HepG2 (cell line): ENCODE measurements around the gene PODN. TPM values are rescaled to one million over a fixed set of nuclear protein-coding genes. Genes with fewer than 3 reads are reported as not detected.
A peak's percentile ranks its signal among the peaks of the same experiment; 100 is the strongest.

ENCODE experiments used
- ATRX ChIP-seq: sonication (generic); formaldehyde crosslinking; IDR thresholded peaks from 2 replicates; pipeline ENCODE4 v1.4.0; 2020; ENCODE audit warnings: missing genetic modification reagents, borderline replicate concordance
- CHCHD3 ChIP-seq: sonication (generic); formaldehyde crosslinking; IDR thresholded peaks from 2 replicates; pipeline ENCODE4 v1.8.0; 2022; ENCODE audit warnings: mild to moderate bottlenecking, missing genetic modification reagents, moderate library complexity
- DNMT3B ChIP-seq: conservative IDR thresholded peaks from 2 replicates; pipeline ENCODE4 v1.6.1; 2016; ENCODE audit warnings: missing biosample characterization, control low read depth
- GZF1 ChIP-seq: sonication (generic); formaldehyde crosslinking; IDR thresholded peaks from 2 replicates; pipeline ENCODE4 v1.5.1; 2020; ENCODE audit warnings: mild to moderate bottlenecking, missing genetic modification reagents
- JARID2 ChIP-seq: sonication (generic); formaldehyde crosslinking; IDR thresholded peaks from 2 replicates; pipeline ENCODE4 v1.8.1; 2023; ENCODE audit warnings: missing genetic modification reagents, inconsistent platforms; ENCODE audit not compliant: insufficient replicate concordance
- KLF13 ChIP-seq: sonication (generic); formaldehyde crosslinking; IDR thresholded peaks from 2 replicates; pipeline ENCODE4 v1.4.0; 2020; ENCODE audit warnings: mild to moderate bottlenecking, missing genetic modification reagents
- MAZ ChIP-seq, 2 experiments: sonication (generic) in 1 of 2; formaldehyde crosslinking in 1 of 2; IDR thresholded peaks; 2 replicates each; pipeline versions ENCODE4 v1.5.0 to v1.6.1; 2012 to 2020; ENCODE audit warnings: low read depth in 2 of 2, mild to moderate bottlenecking in 2 of 2, borderline replicate concordance in 1 of 2, improper control_type of control experiment in 1 of 2, low read length in 1 of 2, missing genetic modification reagents in 1 of 2, moderate library complexity in 1 of 2
- NCOA2 ChIP-seq: sonication (generic); formaldehyde crosslinking; IDR thresholded peaks from 2 replicates; pipeline ENCODE4 v1.8.0; 2022; ENCODE audit warnings: inconsistent platforms
- NFIC ChIP-seq: IDR thresholded peaks from 2 replicates; pipeline ENCODE4 v1.6.1; 2012; ENCODE audit warnings: mild to moderate bottlenecking, low read length, inconsistent platforms
- SALL2 ChIP-seq: sonication (generic); formaldehyde crosslinking; IDR thresholded peaks from 2 replicates; pipeline ENCODE4 v1.8.1; 2023; ENCODE audit warnings: mild to moderate bottlenecking, missing genetic modification reagents, inconsistent platforms
- TBX2 ChIP-seq: sonication (generic); formaldehyde crosslinking; IDR thresholded peaks from 2 replicates; pipeline ENCODE4 v1.5.0; 2020; ENCODE audit warnings: missing genetic modification reagents, mild to moderate bottlenecking, borderline replicate concordance
- YY1 ChIP-seq: IDR thresholded peaks from 2 replicates; pipeline ENCODE4 v1.6.1; 2011; ENCODE audit warnings: low read length, low read depth, moderate library complexity, mild to moderate bottlenecking; ENCODE audit not compliant: insufficient read depth, insufficient replicate concordance
- ZNF577 ChIP-seq: sonication (generic); formaldehyde crosslinking; IDR thresholded peaks from 2 replicates; pipeline ENCODE4 v1.4.0; 2020; ENCODE audit warnings: mild to moderate bottlenecking, low read depth, missing genetic modification reagents, borderline replicate concordance
- polyA plus RNA-seq, 8 experiments: library from polyadenylated mRNA; depleted of rRNA in 3 of 8; stranded (reverse) in 7 of 8; unstranded in 1 of 8; fragments of >200 nt; fragmentation: Illumina TruSeq in 4 of 8; extraction: Trizol in 4 of 8; gene quantifications; 2 replicates each; pipeline versions ENCODE4 v1.2.1 to v1.2.3, GENCODE V29; 2011 to 2016; ENCODE audit warnings: low read depth in 4 of 8, missing spikeins in 1 of 8, mixed read lengths in 1 of 8; ENCODE audit not compliant: insufficient read depth in 1 of 8
- total RNA-seq, 5 experiments: library from RNA; depleted of rRNA; stranded (reverse); fragments of >200 nt; fragmentation: Illumina TruSeq; extraction: Trizol; gene quantifications; 2 replicates each; pipeline ENCODE4 v1.2.3, GENCODE V29; 2016; ENCODE audit warnings: low read depth in 1 of 5
- TF ChIP-seq, protein P1 (sequence below): IDR thresholded peaks from 2 replicates; pipeline ENCODE4 v1.6.1; 2016; ENCODE audit warnings: low read depth, missing genetic modification reagents, missing compliant biosample characterization
- TF ChIP-seq, protein P2 (sequence below): sonication (generic); formaldehyde crosslinking; conservative IDR thresholded peaks from 2 replicates; pipeline ENCODE4 v1.4.0; 2020; ENCODE audit warnings: missing genetic modification reagents
- TF ChIP-seq, protein P3 (sequence below): sonication (generic); formaldehyde crosslinking; IDR thresholded peaks from 2 replicates; pipeline ENCODE4 v1.4.0; 2020; ENCODE audit warnings: missing genetic modification reagents
- TF ChIP-seq, protein P4 (sequence below), 2 experiments: fragments of 450-650 bp in 1 of 2; sonication (generic) in 1 of 2; formaldehyde crosslinking; IDR thresholded peaks; 2 replicates each; pipeline versions ENCODE4 v1.5.0 to v1.8.0; 2020 to 2022; ENCODE audit warnings: mild to moderate bottlenecking in 1 of 2, missing genetic modification reagents in 1 of 2

Gene PODN
- total and polyA plus RNA-seq, 2 of the 13 experiments (the other 11 are each of a cell fraction or from before 2014, with no cell fraction given): 0.13 TPM; not detected in 1

DNA sequence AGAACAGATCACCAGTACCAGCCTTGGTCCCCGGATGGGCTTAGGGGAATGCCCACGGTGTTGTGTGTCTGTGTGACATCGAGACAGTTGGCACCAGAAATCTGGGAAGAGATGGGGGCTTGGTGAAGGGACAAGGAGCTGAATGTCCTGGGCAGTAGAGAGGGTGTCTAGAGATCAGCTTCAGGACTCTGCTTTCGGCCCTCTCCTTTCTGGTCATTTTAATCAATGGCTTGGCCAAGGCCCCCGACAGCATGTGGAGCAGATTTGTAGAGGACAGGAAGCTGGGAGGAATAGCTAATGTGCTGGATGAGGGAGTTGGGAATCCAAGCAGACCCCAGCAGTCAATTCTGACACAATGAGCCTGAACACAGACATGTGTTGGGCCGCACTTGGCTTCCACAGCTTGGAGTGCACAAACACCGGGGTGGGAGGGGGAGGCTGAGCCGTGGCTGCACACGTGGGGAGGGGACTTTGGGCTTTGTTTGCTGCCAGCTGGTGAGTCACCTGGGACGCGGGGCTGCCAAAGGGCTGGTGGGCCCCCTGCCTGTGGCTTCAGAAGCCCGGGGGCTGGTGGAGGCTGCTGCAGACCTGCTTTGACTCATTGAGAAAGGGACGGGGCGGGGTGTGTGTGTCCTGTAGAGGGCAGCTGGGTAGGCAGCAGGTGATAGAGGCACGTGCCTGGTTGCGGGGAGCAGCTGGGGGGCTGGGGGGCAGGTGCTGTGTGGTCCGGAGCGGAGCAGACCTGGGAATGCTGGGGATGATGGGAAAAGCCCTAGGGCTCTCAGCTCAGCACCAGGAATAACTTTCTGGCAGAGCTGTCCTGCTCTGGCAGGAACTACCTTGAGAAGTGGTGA, 59.5 kb downstream of the PODN start (continued):
- TF ChIP-seq, protein P1, sequence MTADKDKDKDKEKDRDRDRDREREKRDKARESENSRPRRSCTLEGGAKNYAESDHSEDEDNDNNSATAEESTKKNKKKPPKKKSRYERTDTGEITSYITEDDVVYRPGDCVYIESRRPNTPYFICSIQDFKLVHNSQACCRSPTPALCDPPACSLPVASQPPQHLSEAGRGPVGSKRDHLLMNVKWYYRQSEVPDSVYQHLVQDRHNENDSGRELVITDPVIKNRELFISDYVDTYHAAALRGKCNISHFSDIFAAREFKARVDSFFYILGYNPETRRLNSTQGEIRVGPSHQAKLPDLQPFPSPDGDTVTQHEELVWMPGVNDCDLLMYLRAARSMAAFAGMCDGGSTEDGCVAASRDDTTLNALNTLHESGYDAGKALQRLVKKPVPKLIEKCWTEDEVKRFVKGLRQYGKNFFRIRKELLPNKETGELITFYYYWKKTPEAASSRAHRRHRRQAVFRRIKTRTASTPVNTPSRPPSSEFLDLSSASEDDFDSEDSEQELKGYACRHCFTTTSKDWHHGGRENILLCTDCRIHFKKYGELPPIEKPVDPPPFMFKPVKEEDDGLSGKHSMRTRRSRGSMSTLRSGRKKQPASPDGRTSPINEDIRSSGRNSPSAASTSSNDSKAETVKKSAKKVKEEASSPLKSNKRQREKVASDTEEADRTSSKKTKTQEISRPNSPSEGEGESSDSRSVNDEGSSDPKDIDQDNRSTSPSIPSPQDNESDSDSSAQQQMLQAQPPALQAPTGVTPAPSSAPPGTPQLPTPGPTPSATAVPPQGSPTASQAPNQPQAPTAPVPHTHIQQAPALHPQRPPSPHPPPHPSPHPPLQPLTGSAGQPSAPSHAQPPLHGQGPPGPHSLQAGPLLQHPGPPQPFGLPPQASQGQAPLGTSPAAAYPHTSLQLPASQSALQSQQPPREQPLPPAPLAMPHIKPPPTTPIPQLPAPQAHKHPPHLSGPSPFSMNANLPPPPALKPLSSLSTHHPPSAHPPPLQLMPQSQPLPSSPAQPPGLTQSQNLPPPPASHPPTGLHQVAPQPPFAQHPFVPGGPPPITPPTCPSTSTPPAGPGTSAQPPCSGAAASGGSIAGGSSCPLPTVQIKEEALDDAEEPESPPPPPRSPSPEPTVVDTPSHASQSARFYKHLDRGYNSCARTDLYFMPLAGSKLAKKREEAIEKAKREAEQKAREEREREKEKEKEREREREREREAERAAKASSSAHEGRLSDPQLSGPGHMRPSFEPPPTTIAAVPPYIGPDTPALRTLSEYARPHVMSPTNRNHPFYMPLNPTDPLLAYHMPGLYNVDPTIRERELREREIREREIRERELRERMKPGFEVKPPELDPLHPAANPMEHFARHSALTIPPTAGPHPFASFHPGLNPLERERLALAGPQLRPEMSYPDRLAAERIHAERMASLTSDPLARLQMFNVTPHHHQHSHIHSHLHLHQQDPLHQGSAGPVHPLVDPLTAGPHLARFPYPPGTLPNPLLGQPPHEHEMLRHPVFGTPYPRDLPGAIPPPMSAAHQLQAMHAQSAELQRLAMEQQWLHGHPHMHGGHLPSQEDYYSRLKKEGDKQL (CRISPR knock-in tag): peak; percentile 78; the same call in 1 of the 2 replicates
- peak; percentile 72 for TF ChIP-seq NCOA2 (CRISPR knock-in tag)
- TF ChIP-seq, protein P2, sequence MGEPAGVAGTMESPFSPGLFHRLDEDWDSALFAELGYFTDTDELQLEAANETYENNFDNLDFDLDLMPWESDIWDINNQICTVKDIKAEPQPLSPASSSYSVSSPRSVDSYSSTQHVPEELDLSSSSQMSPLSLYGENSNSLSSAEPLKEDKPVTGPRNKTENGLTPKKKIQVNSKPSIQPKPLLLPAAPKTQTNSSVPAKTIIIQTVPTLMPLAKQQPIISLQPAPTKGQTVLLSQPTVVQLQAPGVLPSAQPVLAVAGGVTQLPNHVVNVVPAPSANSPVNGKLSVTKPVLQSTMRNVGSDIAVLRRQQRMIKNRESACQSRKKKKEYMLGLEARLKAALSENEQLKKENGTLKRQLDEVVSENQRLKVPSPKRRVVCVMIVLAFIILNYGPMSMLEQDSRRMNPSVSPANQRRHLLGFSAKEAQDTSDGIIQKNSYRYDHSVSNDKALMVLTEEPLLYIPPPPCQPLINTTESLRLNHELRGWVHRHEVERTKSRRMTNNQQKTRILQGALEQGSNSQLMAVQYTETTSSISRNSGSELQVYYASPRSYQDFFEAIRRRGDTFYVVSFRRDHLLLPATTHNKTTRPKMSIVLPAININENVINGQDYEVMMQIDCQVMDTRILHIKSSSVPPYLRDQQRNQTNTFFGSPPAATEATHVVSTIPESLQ (CRISPR knock-in tag): no peak
- TF ChIP-seq GZF1 (CRISPR knock-in tag): 0 out of 2 replicates have a peak, but pooled peaks have one; percentile 61
- TF ChIP-seq JARID2 (CRISPR knock-in tag): no peak
- TF ChIP-seq KLF13 (CRISPR knock-in tag): no peak
- 0 out of 2 replicates have a peak, but pooled peaks have one; percentile 50 for TF ChIP-seq ZNF577 (CRISPR knock-in tag)
- no peak for TF ChIP-seq NFIC
- peak; percentile 98 for TF ChIP-seq TBX2 (CRISPR knock-in tag)
- no peak for TF ChIP-seq DNMT3B (CRISPR knock-in tag)
- TF ChIP-seq YY1: peak; percentile 67
- peak; percentile 83 for TF ChIP-seq MAZ (IDR thresholded peaks at IDR 0.05; ENCODE audit: borderline replicate concordance, low read depth, low read length)
- peak; percentile 97 for TF ChIP-seq MAZ (CRISPR knock-in tag; IDR thresholded peaks at IDR 0.05; ENCODE audit: low read depth)
- TF ChIP-seq, protein P3, sequence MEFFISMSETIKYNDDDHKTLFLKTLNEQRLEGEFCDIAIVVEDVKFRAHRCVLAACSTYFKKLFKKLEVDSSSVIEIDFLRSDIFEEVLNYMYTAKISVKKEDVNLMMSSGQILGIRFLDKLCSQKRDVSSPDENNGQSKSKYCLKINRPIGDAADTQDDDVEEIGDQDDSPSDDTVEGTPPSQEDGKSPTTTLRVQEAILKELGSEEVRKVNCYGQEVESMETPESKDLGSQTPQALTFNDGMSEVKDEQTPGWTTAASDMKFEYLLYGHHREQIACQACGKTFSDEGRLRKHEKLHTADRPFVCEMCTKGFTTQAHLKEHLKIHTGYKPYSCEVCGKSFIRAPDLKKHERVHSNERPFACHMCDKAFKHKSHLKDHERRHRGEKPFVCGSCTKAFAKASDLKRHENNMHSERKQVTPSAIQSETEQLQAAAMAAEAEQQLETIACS (CRISPR knock-in tag): no peak
- peak; percentile 72; the same call in 1 of the 2 replicates for TF ChIP-seq SALL2 (CRISPR knock-in tag)
- TF ChIP-seq, protein P4, sequence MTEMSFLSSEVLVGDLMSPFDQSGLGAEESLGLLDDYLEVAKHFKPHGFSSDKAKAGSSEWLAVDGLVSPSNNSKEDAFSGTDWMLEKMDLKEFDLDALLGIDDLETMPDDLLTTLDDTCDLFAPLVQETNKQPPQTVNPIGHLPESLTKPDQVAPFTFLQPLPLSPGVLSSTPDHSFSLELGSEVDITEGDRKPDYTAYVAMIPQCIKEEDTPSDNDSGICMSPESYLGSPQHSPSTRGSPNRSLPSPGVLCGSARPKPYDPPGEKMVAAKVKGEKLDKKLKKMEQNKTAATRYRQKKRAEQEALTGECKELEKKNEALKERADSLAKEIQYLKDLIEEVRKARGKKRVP (CRISPR knock-in tag; IDR thresholded peaks at IDR 0.05): peak in 1 of 2 experiments; percentile 82; a peak in 2 of 4 replicates
- no peak for TF ChIP-seq CHCHD3 (CRISPR knock-in tag)
- TF ChIP-seq ATRX: no peak
